Liver (tissue), 3 donors: Measurements from ENCODE around the gene MAP10.

Experiments used
- GABPA ChIP-seq, 2 donors: IDR thresholded peaks in 1 of 2; conservative IDR thresholded peaks in 1 of 2; 2 replicates each; pipeline ENCODE4 v1.6.1; 2016; ENCODE audit warnings: antibody characterized with exemption in 2 of 2, mild to moderate bottlenecking in 1 of 2, moderate library complexity in 1 of 2
- JUND ChIP-seq, 2 donors: IDR thresholded peaks; 2 replicates each; pipeline ENCODE4 v1.6.1; 2016; ENCODE audit warnings: antibody characterized with exemption in 2 of 2
- MAX ChIP-seq: IDR thresholded peaks from 2 replicates; pipeline ENCODE4 v1.6.1; 2016; ENCODE audit warnings: antibody characterized with exemption
- SP1 ChIP-seq: IDR thresholded peaks from 2 replicates; pipeline ENCODE4 v1.6.1; 2018; ENCODE audit warnings: antibody characterized with exemption, mild to moderate bottlenecking
- ZBTB33 ChIP-seq: IDR thresholded peaks from 2 replicates; pipeline ENCODE4 v1.6.1; 2016; ENCODE audit warnings: antibody characterized with exemption
- TF ChIP-seq, protein P1 (sequence below): fragments of 150-350 bp; IDR thresholded peaks from 2 replicates; pipeline ENCODE4 v1.5.1; 2017; ENCODE audit warnings: improper control_type of control experiment, low read depth, low read length; ENCODE audit not compliant: missing input control
- TF ChIP-seq, protein P2 (sequence below): IDR thresholded peaks from 2 replicates; pipeline ENCODE4 v1.6.1; 2016; ENCODE audit warnings: antibody characterized with exemption, mild to moderate bottlenecking
- TF ChIP-seq, protein P3 (sequence below): IDR thresholded peaks from 2 replicates; pipeline ENCODE4 v1.6.1; 2016; ENCODE audit warnings: antibody characterized with exemption
- donor health status: healthy.
- donor health status: healthy.

DNA sequence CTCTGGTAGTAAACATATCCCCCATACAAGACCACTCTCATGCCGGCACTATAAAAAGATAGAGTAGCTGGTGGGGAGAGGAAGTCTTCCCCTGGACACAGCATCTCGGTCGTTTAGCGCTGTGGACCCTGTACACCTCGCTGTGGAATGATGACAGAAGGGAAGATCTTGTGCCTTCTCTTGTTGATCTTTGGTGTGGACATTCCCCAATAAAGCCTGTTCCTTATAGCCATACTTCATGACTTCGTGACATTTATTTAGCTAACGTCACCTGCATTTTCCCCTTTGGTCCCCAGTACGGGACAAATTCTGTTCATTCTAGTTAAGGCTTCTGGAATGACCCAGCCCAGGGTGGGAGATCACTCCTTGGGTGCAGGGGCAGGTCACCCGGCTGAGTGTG is 24.9 kb upstream of the MAP10 start:
- TF ChIP-seq, protein P1, sequence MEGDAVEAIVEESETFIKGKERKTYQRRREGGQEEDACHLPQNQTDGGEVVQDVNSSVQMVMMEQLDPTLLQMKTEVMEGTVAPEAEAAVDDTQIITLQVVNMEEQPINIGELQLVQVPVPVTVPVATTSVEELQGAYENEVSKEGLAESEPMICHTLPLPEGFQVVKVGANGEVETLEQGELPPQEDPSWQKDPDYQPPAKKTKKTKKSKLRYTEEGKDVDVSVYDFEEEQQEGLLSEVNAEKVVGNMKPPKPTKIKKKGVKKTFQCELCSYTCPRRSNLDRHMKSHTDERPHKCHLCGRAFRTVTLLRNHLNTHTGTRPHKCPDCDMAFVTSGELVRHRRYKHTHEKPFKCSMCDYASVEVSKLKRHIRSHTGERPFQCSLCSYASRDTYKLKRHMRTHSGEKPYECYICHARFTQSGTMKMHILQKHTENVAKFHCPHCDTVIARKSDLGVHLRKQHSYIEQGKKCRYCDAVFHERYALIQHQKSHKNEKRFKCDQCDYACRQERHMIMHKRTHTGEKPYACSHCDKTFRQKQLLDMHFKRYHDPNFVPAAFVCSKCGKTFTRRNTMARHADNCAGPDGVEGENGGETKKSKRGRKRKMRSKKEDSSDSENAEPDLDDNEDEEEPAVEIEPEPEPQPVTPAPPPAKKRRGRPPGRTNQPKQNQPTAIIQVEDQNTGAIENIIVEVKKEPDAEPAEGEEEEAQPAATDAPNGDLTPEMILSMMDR = no peak
- TF ChIP-seq GABPA (IDR thresholded peaks at IDR 0.05 in 1 of 2, conservative IDR thresholded peaks at IDR 0.05 in 1 of 2) = no peak
- TF ChIP-seq, protein P2, sequence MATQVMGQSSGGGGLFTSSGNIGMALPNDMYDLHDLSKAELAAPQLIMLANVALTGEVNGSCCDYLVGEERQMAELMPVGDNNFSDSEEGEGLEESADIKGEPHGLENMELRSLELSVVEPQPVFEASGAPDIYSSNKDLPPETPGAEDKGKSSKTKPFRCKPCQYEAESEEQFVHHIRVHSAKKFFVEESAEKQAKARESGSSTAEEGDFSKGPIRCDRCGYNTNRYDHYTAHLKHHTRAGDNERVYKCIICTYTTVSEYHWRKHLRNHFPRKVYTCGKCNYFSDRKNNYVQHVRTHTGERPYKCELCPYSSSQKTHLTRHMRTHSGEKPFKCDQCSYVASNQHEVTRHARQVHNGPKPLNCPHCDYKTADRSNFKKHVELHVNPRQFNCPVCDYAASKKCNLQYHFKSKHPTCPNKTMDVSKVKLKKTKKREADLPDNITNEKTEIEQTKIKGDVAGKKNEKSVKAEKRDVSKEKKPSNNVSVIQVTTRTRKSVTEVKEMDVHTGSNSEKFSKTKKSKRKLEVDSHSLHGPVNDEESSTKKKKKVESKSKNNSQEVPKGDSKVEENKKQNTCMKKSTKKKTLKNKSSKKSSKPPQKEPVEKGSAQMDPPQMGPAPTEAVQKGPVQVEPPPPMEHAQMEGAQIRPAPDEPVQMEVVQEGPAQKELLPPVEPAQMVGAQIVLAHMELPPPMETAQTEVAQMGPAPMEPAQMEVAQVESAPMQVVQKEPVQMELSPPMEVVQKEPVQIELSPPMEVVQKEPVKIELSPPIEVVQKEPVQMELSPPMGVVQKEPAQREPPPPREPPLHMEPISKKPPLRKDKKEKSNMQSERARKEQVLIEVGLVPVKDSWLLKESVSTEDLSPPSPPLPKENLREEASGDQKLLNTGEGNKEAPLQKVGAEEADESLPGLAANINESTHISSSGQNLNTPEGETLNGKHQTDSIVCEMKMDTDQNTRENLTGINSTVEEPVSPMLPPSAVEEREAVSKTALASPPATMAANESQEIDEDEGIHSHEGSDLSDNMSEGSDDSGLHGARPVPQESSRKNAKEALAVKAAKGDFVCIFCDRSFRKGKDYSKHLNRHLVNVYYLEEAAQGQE = no peak
- no peak for TF ChIP-seq JUND (IDR thresholded peaks at IDR 0.05)
- TF ChIP-seq, protein P3, sequence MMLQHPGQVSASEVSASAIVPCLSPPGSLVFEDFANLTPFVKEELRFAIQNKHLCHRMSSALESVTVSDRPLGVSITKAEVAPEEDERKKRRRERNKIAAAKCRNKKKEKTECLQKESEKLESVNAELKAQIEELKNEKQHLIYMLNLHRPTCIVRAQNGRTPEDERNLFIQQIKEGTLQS = no peak
- no peak for TF ChIP-seq SP1
- no peak for TF ChIP-seq MAX
- no peak for TF ChIP-seq ZBTB33
